ENCODE data around the gene UTRN. TPM values are rescaled to one million over a fixed set of nuclear protein-coding genes. Genes with fewer than 3 reads are reported as not detected.

The UTRN gene
- total RNA-seq, 1 donor, result 318 TPM

GRCh38 chr6:144268794-144269349, 16.3 kb upstream of the UTRN start:
- Histone ChIP-seq H3K9me3 (ENCODE audit: low read depth, low read length) (no peaks in the 10 kb centered on the region), H3K27me3 (ENCODE audit: insufficient read depth, low read length) (no peaks in the 10 kb centered on the region), H3K4me1 (ENCODE audit: insufficient read depth, low read length) (peaks cover 9% of the 10 kb centered on the region), H3K4me3 (ENCODE audit: low read length) (no peak overlapping the region)

- Histone ChIP-seq H3K27me3 (ENCODE audit: insufficient read depth, low read length) (no peaks in the 10 kb centered on the region), H3K4me3 (ENCODE audit: low read length) (no peak overlapping the region), H3K9me3 (ENCODE audit: low read depth, low read length) (no peaks in the 10 kb centered on the region), H3K4me1 (ENCODE audit: insufficient read depth, low read length) (no peaks in the 10 kb centered on the region)
These were observed 8.0 kb upstream of the UTRN start for GRCh38 chr6:144277174-144277573.

- Histone ChIP-seq H3K9me3 (ENCODE audit: low read depth, low read length) (no peaks in the 10 kb centered on the region), H3K4me1 (ENCODE audit: insufficient read depth, low read length) (no peaks in the 10 kb centered on the region), H3K27me3 (ENCODE audit: insufficient read depth, low read length) (peaks cover under 1% of the 10 kb centered on the region), H3K4me3 (ENCODE audit: low read length) (no peak overlapping the region)
These were observed 7.4 kb upstream of the UTRN start for GRCh38 chr6:144277605-144278227.

GRCh38 chr6:144278659-144279314, 6.3 kb upstream of the UTRN start:
- Histone ChIP-seq H3K4me3 (ENCODE audit: low read length) (no peak overlapping the region), H3K9me3 (ENCODE audit: low read depth, low read length) (no peaks in the 10 kb centered on the region), H3K27me3 (ENCODE audit: insufficient read depth, low read length) (peaks cover 3% of the 10 kb centered on the region), H3K4me1 (ENCODE audit: insufficient read depth, low read length) (peaks cover 2% of the 10 kb centered on the region)

GRCh38 chr6:144279484-144280150, 5.5 kb upstream of the UTRN start:
- Histone ChIP-seq H3K4me1 (ENCODE audit: insufficient read depth, low read length) (peaks cover 6% of the 10 kb centered on the region), H3K9me3 (ENCODE audit: low read depth, low read length) (no peaks in the 10 kb centered on the region)

GRCh38 chr6:144283646-144284477, 1.3 kb upstream of the UTRN start:
- Histone ChIP-seq H3K4me1 (ENCODE audit: insufficient read depth, low read length) (peaks cover 21% of the 10 kb centered on the region), H3K4me3 (ENCODE audit: low read length) (peak overlapping the region; percentile 54)

More at GRCh38 chr6:144279484-144280150, 5.5 kb upstream of the UTRN start:
- Histone ChIP-seq H3K27me3 (ENCODE audit: insufficient read depth, low read length) (peaks cover 3% of the 10 kb centered on the region), H3K4me3 (ENCODE audit: low read length) (no peak overlapping the region)

GRCh38 chr6:144284478-144284782, 705 bp upstream of the UTRN start:
- H3K4me3 ChIP-seq (ENCODE audit: low read length), result peak overlapping the region; percentile 54
- peaks cover 21% of the 10 kb centered on the region for H3K4me1 ChIP-seq (ENCODE audit: insufficient read depth, low read length)
- H3K9me3 ChIP-seq (ENCODE audit: low read depth, low read length), result no peaks in the 10 kb centered on the region
- peaks cover 3% of the 10 kb centered on the region for H3K27me3 ChIP-seq (ENCODE audit: insufficient read depth, low read length)

More at GRCh38 chr6:144283646-144284477, 1.3 kb upstream of the UTRN start:
- H3K9me3 ChIP-seq (ENCODE audit: low read depth, low read length), result no peaks in the 10 kb centered on the region
- H3K27me3 ChIP-seq (ENCODE audit: insufficient read depth, low read length), result peaks cover 3% of the 10 kb centered on the region

GRCh38 chr6:144285548-144285797, 338 bp downstream of the UTRN start:
- H3K27me3 ChIP-seq (ENCODE audit: insufficient read depth, low read length), result peaks cover 3% of the 10 kb centered on the region
- H3K9me3 ChIP-seq (ENCODE audit: low read depth, low read length), result no peaks in the 10 kb centered on the region
- peak overlapping the region; percentile 54 for H3K4me3 ChIP-seq (ENCODE audit: low read length)
- H3K4me1 ChIP-seq (ENCODE audit: insufficient read depth, low read length), result peaks cover 21% of the 10 kb centered on the region

GRCh38 chr6:144285798-144286502, 815 bp downstream of the UTRN start:
- peaks cover 3% of the 10 kb centered on the region for H3K27me3 ChIP-seq (ENCODE audit: insufficient read depth, low read length)
- no peaks in the 10 kb centered on the region for H3K9me3 ChIP-seq (ENCODE audit: low read depth, low read length)
- peaks cover 21% of the 10 kb centered on the region for H3K4me1 ChIP-seq (ENCODE audit: insufficient read depth, low read length)
- H3K4me3 ChIP-seq (ENCODE audit: low read length), result peak overlapping the region; percentile 54

- Histone ChIP-seq H3K4me1 (ENCODE audit: insufficient read depth, low read length) (peaks cover 21% of the 10 kb centered on the region), H3K9me3 (ENCODE audit: low read depth, low read length) (no peaks in the 10 kb centered on the region), H3K27me3 (ENCODE audit: insufficient read depth, low read length) (peaks cover 3% of the 10 kb centered on the region), H3K4me3 (ENCODE audit: low read length) (peak overlapping the region; percentile 54)
These were observed 1.6 kb downstream of the UTRN start for GRCh38 chr6:144286503-144287393.

GRCh38 chr6:144289006-144289405, 3.9 kb downstream of the UTRN start:
- Histone ChIP-seq H3K4me3 (ENCODE audit: low read length) (no peak overlapping the region), H3K4me1 (ENCODE audit: insufficient read depth, low read length) (peaks cover 17% of the 10 kb centered on the region), H3K9me3 (ENCODE audit: low read depth, low read length) (no peaks in the 10 kb centered on the region), H3K27me3 (ENCODE audit: insufficient read depth, low read length) (no peaks in the 10 kb centered on the region)

GRCh38 chr6:144292372-144292771, 7.2 kb downstream of the UTRN start:
- Histone ChIP-seq H3K4me1 (ENCODE audit: insufficient read depth, low read length) (peaks cover 5% of the 10 kb centered on the region), H3K4me3 (ENCODE audit: low read length) (no peak overlapping the region), H3K27me3 (ENCODE audit: insufficient read depth, low read length) (no peaks in the 10 kb centered on the region), H3K9me3 (ENCODE audit: low read depth, low read length) (no peaks in the 10 kb centered on the region)

- H3K27me3 ChIP-seq (ENCODE audit: insufficient read depth, low read length), result no peaks in the 10 kb centered on the region
- H3K4me3 ChIP-seq (ENCODE audit: low read length), result no peak overlapping the region
- H3K4me1 ChIP-seq (ENCODE audit: insufficient read depth, low read length), result peaks cover 2% of the 10 kb centered on the region
- no peaks in the 10 kb centered on the region for H3K9me3 ChIP-seq (ENCODE audit: low read depth, low read length)
These were observed 8.9 kb downstream of the UTRN start for GRCh38 chr6:144294016-144294415.

- no peaks in the 10 kb centered on the region for H3K9me3 ChIP-seq (ENCODE audit: low read depth, low read length)
- H3K27me3 ChIP-seq (ENCODE audit: insufficient read depth, low read length), result no peaks in the 10 kb centered on the region
- no peak overlapping the region for H3K4me3 ChIP-seq (ENCODE audit: low read length)
- H3K4me1 ChIP-seq (ENCODE audit: insufficient read depth, low read length), result peaks cover 2% of the 10 kb centered on the region
These were observed 10.1 kb downstream of the UTRN start for GRCh38 chr6:144295211-144295610.
